ENCODE data around the gene HEATR5A.
"Not testable (repeated sequence)": the region's sequence is repeated elsewhere in the genome, so short reads cannot be mapped to it uniquely, and the experiment has no call there.

HEATR5A gene

GRCh38 chr14:31442284-31442683, 21.9 kb upstream of the HEATR5A start:
- intact Hi-C loops (cut with DNase I; ENCODE audit: low total_unique reads): no loop called here
- peak overlapping the region; percentile 21 to 72 for H3K27ac ChIP-seq

DNA sequence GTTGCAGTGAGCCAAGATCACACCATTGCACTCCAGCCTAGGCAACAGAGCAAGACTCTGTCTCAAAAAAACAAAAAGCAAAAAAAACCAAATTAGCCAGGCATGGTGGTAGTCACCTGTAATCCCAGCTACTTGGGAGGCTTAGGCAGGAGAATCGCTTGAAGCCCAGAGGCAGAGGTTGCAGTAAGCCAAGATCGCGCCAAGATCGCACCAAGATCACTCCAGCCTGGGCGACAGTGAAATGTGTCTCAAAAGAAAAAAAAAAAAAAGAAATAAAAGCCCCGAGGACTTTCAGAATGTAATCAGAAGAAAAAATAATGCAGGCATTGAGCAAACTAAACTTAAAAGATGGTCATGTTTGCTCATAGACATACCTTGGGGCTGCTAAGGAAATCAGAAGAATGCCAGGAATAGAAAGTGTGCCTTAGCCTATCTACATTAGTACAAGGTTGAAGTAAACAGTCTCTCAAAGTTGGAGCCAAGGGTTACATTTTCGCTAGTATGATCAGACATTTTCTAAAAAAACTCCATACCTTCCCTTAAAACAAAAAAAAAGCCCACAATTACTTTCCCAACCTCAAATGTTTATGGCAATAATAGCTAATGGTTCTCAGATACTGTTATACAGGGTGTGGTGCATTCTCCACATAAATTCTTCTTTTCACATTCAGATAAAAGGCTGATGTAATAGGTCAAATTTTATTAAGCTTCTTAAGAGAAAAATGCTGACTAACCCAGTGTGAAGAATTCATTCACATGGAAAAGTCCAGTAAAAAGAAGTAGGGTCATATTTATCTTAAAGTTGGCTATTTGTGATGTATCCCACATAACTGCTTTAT, 21.1 kb upstream of the HEATR5A start:
- Histone ChIP-seq H3K9me3 (no peaks in the 10 kb centered on the region), H3K4me1 (peaks cover 0 to 27% (median 0%) of the 10 kb centered on the region in 4 donors), H3K36me3 (no peaks in the 10 kb centered on the region), H3K27ac (peak overlapping the region; percentile 45 to 72), H3K27me3 (no peaks in the 10 kb centered on the region), H3K4me3 (no peak overlapping the region)
- DNase-seq: no peak
- intact Hi-C loops (cut with DNase I; ENCODE audit: low total_unique reads): no loop called here
- TF ChIP-seq, protein P1, sequence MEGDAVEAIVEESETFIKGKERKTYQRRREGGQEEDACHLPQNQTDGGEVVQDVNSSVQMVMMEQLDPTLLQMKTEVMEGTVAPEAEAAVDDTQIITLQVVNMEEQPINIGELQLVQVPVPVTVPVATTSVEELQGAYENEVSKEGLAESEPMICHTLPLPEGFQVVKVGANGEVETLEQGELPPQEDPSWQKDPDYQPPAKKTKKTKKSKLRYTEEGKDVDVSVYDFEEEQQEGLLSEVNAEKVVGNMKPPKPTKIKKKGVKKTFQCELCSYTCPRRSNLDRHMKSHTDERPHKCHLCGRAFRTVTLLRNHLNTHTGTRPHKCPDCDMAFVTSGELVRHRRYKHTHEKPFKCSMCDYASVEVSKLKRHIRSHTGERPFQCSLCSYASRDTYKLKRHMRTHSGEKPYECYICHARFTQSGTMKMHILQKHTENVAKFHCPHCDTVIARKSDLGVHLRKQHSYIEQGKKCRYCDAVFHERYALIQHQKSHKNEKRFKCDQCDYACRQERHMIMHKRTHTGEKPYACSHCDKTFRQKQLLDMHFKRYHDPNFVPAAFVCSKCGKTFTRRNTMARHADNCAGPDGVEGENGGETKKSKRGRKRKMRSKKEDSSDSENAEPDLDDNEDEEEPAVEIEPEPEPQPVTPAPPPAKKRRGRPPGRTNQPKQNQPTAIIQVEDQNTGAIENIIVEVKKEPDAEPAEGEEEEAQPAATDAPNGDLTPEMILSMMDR (IDR thresholded peaks at IDR 0.05): no peak

More at GRCh38 chr14:31442284-31442683, 21.9 kb upstream of the HEATR5A start:
- Histone ChIP-seq H3K4me3 (no peak overlapping the region), H3K4me1 (peaks cover 0 to 27% (median 0%) of the 10 kb centered on the region in 4 donors), H3K27me3 (no peaks in the 10 kb centered on the region), H3K36me3 (peaks cover 0 to 7% (median 5%) of the 10 kb centered on the region in 3 donors), H3K9me3 (no peaks in the 10 kb centered on the region)
- TF ChIP-seq, protein P1 (IDR thresholded peaks at IDR 0.05): no peak
- no peak for DNase-seq

DNA sequence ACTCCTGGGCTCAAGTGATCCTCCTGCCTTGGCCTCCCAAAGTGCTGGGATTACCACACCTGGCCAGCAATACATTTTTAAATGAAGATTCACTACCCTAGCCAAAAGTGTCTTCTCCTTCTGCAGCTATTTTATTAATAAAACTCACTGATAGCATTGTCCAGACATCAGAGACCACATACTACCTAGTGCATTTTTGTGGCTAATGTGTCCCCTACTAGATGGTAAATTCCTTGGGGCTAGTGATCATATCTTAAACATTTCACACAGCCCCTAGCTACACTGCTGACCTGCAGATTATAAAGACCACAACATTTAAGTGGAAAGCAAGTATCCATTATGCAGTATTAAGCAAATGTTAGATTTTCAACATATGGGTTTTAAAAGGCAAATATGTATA, 19.9 kb upstream of the HEATR5A start:
- Histone ChIP-seq H3K9me3 (no peaks in the 10 kb centered on the region), H3K27me3 (no peaks in the 10 kb centered on the region), H3K4me1 (peaks cover 0 to 32% (median 0%) of the 10 kb centered on the region in 4 donors), H3K27ac (no peak overlapping the region), H3K36me3 (no peaks in the 10 kb centered on the region), H3K4me3 (no peak overlapping the region)
- no peak for DNase-seq
- TF ChIP-seq, protein P1 (IDR thresholded peaks at IDR 0.05): no peak
- intact Hi-C loops (cut with DNase I; ENCODE audit: low total_unique reads): no loop called here

DNA sequence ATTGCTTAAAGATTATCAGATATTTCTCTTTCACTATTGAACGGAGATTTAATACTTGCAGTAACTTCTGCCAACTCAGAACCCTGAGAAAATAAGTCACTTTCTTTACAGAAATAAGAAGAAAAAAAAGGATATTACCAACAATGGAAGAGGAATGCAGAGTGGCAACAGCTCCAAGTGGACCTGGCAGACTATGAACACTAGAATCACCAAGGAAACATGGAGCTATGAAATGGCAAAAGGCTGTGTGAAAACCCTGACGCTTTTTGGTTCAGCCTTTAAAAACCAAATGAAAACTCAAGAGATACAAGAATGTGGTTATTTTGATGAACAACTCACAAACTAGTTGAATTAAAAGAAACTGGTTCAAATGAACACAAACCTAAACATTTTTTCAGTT, 19.2 kb upstream of the HEATR5A start:
- no peaks in the 10 kb centered on the region for H3K36me3 ChIP-seq
- intact Hi-C loops (cut with DNase I; ENCODE audit: low total_unique reads): no loop called here
- no peaks in the 10 kb centered on the region for H3K9me3 ChIP-seq
- peaks cover 0 to 37% (median 3%) of the 10 kb centered on the region in 4 donors for H3K4me1 ChIP-seq
- no peak overlapping the region for H3K27ac ChIP-seq
- no peak overlapping the region for H3K4me3 ChIP-seq
- TF ChIP-seq, protein P1 (IDR thresholded peaks at IDR 0.05): no peak
- no peak for DNase-seq
- no peaks in the 10 kb centered on the region for H3K27me3 ChIP-seq

DNA sequence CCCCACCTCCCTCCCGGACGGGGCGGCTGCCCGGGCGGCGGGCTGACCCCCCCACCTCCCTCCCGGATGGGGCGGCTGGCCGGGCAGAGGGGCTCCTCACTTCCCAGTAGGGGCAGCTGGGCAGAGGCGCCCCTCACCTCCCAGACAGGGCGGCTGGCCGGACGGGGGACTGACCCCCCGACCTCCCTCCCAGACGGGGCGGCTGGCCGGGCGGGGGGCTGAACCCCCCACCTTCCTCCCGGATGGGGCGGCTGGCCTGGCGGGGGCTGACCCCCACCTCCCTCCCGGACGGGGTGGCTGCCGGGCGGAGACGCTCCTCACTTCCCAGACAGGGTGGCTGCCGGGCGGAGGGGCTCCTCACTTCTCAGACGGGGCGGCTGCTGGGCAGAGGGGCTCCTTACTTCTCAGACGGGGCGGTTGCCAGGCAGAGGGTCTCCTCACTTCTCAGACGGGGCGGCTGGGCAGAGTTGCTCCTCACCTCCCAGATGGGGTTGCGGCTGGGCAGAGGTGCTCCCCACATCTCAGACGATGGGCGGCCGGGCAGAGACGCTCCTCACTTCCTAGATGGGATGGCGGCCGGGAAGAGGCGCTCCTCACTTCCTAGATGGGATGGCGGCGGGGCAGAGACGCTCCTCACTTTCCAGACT, 16.8 kb upstream of the HEATR5A start:
- intact Hi-C loops (cut with DNase I; ENCODE audit: low total_unique reads); H3K27me3 ChIP-seq; H3K9me3 ChIP-seq; H3K36me3 ChIP-seq; H3K4me3 ChIP-seq; DNase-seq; H3K27ac ChIP-seq: not testable (repeated sequence)
- H3K4me1 ChIP-seq: peaks cover 0 to 32% (median 3%) of the 10 kb centered on the region in 4 donors

- no peaks in the 10 kb centered on the region for H3K9me3 ChIP-seq
- DNase-seq: no peak
Observed at GRCh38 chr14:31435276-31435675, 14.9 kb upstream of the HEATR5A start.

More at GRCh38 chr14:31435276-31435675, 14.9 kb upstream of the HEATR5A start:
- intact Hi-C loops (cut with DNase I; ENCODE audit: low total_unique reads): no loop called here
- peak overlapping the region in 1 of 2 donors; percentile 49 for H3K27ac ChIP-seq
- no peaks in the 10 kb centered on the region for H3K27me3 ChIP-seq
- TF ChIP-seq, protein P1 (IDR thresholded peaks at IDR 0.05): no peak
- H3K36me3 ChIP-seq: no peaks in the 10 kb centered on the region
- H3K4me1 ChIP-seq: peaks cover 0 to 17% (median 3%) of the 10 kb centered on the region in 4 donors
- H3K4me3 ChIP-seq: no peak overlapping the region

All from tibial artery (tissue), 4 donors.